ENCODE results near the gene ITLN1. TPM values are rescaled to one million over a fixed set of nuclear protein-coding genes. Genes with fewer than 3 reads are reported as not detected.
A peak's percentile ranks its signal among the peaks of the same experiment; 100 is the strongest.

ITLN1 gene
- total RNA-seq, 1 donor from 2014 or later: 1.5 TPM

GRCh38 chr1:160834945-160835565 lies 49.9 kb downstream of the ITLN1 start:
- intact Hi-C loops (cut with DNase I): no loop called here
- ATAC-seq (no peak), DNase-seq (ENCODE audit: low spot score) (no peak)

DNA sequence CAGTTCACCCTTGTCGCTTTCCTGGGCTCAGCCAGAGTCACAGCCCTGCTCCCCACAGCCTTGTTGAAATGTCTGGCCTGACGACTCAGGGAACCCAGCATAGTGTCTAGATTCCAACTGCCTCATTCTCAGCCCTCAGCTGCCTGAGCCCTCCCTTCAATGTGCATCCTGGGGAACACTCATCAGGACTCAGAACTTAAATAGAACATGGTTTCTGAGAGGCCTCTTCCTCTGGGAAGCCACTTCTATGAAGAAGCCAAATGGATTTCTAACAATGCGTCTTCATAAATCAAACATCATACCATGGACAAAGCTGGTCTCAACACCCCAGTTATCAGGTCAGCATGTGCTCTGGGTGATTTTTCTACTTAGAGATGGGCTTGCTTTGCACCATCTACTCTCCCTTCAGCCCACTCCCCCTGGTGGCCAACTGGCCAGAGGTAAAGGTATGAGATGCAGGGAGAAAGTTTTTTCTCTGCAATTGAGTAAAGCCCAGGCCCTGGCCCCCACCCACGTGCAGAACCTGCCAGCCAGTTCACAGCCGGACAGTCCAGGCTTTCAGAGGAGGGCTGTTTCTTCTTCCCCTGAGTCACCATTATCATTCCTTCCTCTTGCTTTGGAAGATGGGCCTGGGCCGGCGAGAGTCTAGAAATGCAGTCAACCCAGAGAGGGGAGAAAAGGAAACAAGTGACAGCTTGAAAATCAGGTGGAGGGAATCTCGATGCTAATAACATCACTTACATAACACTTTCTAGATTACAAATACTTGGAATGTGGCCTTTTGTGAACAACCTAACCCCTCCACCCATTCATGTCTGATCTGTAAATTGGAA lies 54.4 kb downstream of the ITLN1 start:
- intact Hi-C loops (cut with DNase I): no loop called here
- DNase-seq (ENCODE audit: low spot score): peak; percentile 76
- no peak for ATAC-seq

- ATAC-seq: no peak
- no peak for DNase-seq (ENCODE audit: low spot score)
- intact Hi-C loops (cut with DNase I): no loop called here
Observed at GRCh38 chr1:160829766-160830165, 55.2 kb downstream of the ITLN1 start.

- intact Hi-C loops (cut with DNase I): no loop called here
- no peak for ATAC-seq
Observed at GRCh38 chr1:160827418-160827817, 57.6 kb downstream of the ITLN1 start.

DNA sequence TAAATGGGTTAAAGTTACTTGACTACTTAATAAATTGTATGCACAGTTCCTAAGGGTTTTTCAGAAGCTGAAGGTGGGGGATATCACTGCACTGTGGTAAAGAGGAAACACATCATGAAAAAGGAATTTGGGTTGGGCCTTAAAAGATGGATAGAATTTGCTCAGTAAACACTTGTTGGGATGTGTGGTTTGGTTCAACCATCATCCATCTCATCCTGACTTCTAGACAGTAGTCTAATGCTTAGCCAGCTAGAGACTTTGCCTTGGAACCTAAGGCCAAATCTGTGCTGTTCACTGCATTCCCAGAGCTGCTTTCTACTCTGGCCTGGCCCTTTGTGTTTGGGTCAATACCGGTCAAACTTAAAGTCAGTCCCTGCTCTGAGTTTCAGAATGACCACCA lies 58.4 kb downstream of the ITLN1 start:
- no peak for DNase-seq (ENCODE audit: low spot score)
- no peak for ATAC-seq
- intact Hi-C loops (cut with DNase I): no loop called here

More at GRCh38 chr1:160827418-160827817, 57.6 kb downstream of the ITLN1 start:
- DNase-seq (ENCODE audit: low spot score): no peak

Other genes starting within 250 kb of the ITLN1 start
- 0.71 TPM for gene SLAMF1, start 238.1 kb downstream of the ITLN1 start, total RNA-seq
- gene CD48, start 173.4 kb downstream of the ITLN1 start, total RNA-seq: 6.8 TPM
- 1.6 TPM for gene SLAMF7, start 145.9 kb downstream of the ITLN1 start, total RNA-seq
- gene LY9, start 89.0 kb downstream of the ITLN1 start, total RNA-seq: 1.2 TPM
- 0.98 TPM for gene CD244, start 22.3 kb downstream of the ITLN1 start, total RNA-seq
- gene ITLN2, start 69.6 kb upstream of the ITLN1 start, total RNA-seq: not detected
- gene F11R, start 136.0 kb upstream of the ITLN1 start, total RNA-seq: 20.3 TPM
- gene TSTD1, start 153.8 kb upstream of the ITLN1 start, total RNA-seq: 13.1 TPM
- 58.0 TPM for gene USF1, start 160.8 kb upstream of the ITLN1 start, total RNA-seq
- 13.7 TPM for gene ARHGAP30, start 184.7 kb upstream of the ITLN1 start, total RNA-seq
- 0.09 TPM for gene NECTIN4, start 204.4 kb upstream of the ITLN1 start, total RNA-seq
- 6.6 TPM for gene KLHDC9, start 213.2 kb upstream of the ITLN1 start, total RNA-seq
- gene PFDN2, start 232.9 kb upstream of the ITLN1 start, total RNA-seq: 57.0 TPM
- 38.0 TPM for gene NIT1, start 232.9 kb upstream of the ITLN1 start, total RNA-seq
- 34.3 TPM for gene DEDD, start 247.5 kb upstream of the ITLN1 start, total RNA-seq

Measured in sciatic nerve (tissue), 2 donors.